ENCODE measurements around the gene HOXD3. TPM values are rescaled to one million over a fixed set of nuclear protein-coding genes. Genes with fewer than 3 reads are reported as not detected.

Gene HOXD3
- total RNA-seq, 2 experiments from 2014 or later: not detected

DNA sequence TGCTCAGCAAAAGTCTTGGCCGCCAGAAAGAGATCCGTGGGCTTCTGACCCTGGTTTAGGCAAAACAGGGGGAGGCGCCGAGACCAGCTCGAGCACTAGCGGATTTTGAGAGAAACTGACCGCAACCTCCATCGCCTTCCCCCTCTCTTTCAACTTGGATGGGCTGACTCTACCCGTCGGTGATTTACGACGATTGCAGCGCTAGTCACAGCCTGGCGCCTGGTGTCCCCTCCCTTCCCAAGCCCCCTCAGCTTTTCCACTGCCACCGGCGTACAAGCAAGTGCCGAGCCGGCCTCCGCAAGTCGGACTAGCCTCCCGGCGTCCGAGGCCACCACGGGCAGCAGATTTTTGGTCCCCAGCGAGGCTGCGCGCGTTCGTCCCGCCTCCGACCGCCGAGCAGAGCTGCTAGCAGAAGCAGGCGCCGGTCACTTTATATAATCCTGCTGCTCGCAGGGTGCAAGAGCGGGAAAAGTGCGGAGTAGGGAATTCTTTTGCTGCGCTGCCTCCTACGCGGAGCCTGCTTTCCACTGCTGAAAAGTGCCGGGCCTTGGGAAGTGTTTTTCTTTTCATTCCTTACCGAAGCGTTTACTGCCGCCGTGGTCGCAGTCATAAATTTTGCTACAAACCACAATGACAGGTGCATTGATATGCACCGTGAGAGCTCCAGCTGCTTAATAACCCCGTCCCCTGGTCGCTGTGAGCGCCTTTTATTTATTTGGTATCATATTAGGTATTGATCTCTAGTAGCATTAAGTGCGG is 7.7 kb downstream of the HOXD3 start:
- ChIA-PET POLR2A (no interaction called here), CTCF (no interaction called here)
- DNase-seq: no peak
- Mint-ChIP-seq H3K27me3 (peaks cover 76% of the 10 kb centered on the region), H3K4me1 (ENCODE audit: low read depth) (no peaks in the 10 kb centered on the region), H3K4me3 (no peak overlapping the region), H3K27ac (no peak overlapping the region), H3K36me3 (peaks cover 5% of the 10 kb centered on the region), H3K9me3 (no peaks in the 10 kb centered on the region)
- intact Hi-C loops (cut with micrococcal nuclease): loop anchor here (5.0 kb wide), 2 partner anchors 52 to 77 kb away; no protein-coding TSS in a partner anchor

DNA sequence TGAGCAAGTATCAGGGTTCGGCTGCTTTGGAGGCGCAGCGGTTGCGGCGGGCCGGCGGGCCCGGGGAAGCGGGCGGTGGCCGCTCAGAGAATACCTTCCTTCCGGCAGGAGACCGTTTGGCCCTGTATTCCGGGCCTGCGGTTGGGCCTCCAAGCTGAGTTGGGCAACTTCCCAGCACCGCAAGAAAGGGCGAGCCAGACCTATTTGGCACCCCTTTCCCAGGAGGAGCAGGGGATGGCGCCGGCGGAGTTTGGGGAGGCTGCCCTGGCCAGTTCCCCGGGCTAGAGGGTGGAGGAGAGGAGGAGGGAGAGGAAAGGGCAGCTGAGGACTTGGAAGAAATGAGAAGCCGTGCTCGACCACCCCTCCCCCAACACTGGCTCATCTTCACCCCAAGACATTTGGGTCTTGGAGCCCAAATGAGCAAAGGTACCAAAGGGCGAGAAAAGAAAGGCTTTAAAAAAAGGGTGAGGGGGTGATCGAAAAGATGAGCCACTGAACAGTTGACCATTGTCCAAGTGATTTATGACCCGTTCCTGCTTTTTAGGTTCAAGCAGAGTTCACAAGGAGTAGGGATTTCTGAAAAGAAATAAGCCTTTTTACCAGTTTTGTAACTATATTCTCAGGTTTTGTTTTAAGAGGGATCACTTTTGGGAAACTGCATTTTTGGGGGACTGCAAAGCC is 8.4 kb downstream of the HOXD3 start:
- Mint-ChIP-seq H3K9me3 (no peaks in the 10 kb centered on the region), H3K36me3 (peaks cover 5% of the 10 kb centered on the region), H3K27me3 (peaks cover 74% of the 10 kb centered on the region), H3K4me3 (no peak overlapping the region), H3K27ac (no peak overlapping the region), H3K4me1 (ENCODE audit: low read depth) (no peaks in the 10 kb centered on the region)
- POLR2A ChIA-PET: no interaction called here
- CTCF ChIA-PET: no interaction called here
- no peak for DNase-seq
- intact Hi-C loops (cut with micrococcal nuclease): no loop called here

DNA sequence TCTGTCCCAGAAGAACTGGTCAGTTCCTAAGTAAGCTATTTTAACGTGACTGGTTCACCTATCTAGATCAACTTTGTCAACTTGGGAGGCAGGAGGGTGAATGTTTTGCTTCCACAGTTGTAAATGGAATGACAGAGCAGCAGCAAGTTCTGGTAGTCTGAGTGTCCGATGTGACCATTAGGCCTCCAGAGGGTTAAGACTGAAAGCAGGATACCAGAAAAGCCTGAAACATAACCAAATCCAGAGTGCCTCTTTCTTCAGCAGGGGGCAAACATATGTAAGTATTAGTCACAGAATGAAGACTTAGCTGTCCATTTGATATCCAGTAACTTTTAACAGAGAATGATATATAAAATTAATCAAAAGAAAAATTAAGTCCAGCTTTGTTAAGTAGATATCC is 9.2 kb downstream of the HOXD3 start:
- Mint-ChIP-seq H3K27ac (no peak overlapping the region), H3K9me3 (no peaks in the 10 kb centered on the region), H3K36me3 (peaks cover 5% of the 10 kb centered on the region), H3K4me3 (no peak overlapping the region), H3K27me3 (peaks cover 71% of the 10 kb centered on the region), H3K4me1 (ENCODE audit: low read depth) (no peaks in the 10 kb centered on the region)
- DNase-seq: no peak
- intact Hi-C loops (cut with micrococcal nuclease): no loop called here
- POLR2A ChIA-PET: no interaction called here
- CTCF ChIA-PET: no interaction called here

DNA sequence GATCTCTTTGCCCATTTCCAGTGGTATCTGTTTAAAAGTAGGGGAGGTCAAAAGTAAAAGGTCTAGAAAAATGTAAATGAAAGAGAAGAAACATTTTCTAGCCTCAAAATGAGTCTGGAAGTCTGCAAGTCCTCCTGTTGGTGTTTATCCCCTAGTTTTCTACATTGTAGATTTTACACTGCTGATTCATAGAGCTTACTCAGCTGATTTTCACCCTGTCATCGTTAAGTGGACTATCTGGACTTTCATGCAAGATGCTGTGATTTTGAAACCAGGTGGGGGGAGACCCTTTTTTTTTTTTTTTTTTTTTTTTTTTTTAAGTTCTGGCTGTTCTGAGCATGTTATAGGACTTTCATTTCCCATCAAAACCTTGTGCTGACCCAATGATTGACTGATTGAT is 10.3 kb downstream of the HOXD3 start:
- DNase-seq: no peak
- POLR2A ChIA-PET: no interaction called here
- H3K27me3 Mint-ChIP-seq: peaks cover 68% of the 10 kb centered on the region
- intact Hi-C loops (cut with micrococcal nuclease): no loop called here
- no peaks in the 10 kb centered on the region for H3K9me3 Mint-ChIP-seq
- CTCF ChIA-PET: interaction anchor here (0.6 to 0.9 kb wide), 2 partner anchors 288 to 471 kb away, joined by 3 read pairs; no protein-coding TSS in a partner anchor
- no peak overlapping the region for H3K4me3 Mint-ChIP-seq
- peaks cover under 1% of the 10 kb centered on the region for H3K4me1 Mint-ChIP-seq (ENCODE audit: low read depth)
- no peak overlapping the region for H3K27ac Mint-ChIP-seq
- peaks cover 5% of the 10 kb centered on the region for H3K36me3 Mint-ChIP-seq

DNA sequence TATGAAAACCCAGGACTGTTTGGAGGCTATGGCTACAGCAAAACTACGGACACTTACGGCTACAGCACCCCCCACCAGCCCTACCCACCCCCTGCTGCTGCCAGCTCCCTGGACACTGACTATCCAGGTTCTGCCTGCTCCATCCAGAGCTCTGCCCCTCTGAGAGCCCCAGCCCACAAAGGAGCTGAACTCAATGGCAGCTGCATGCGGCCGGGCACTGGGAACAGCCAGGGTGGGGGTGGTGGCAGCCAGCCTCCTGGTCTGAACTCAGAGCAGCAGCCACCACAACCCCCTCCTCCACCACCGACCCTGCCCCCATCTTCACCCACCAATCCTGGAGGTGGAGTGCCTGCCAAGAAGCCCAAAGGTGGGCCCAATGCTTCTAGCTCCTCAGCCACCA is 12.1 kb downstream of the HOXD3 start:
- Mint-ChIP-seq H3K27ac (no peak overlapping the region), H3K4me1 (ENCODE audit: low read depth) (peaks cover 14% of the 10 kb centered on the region), H3K36me3 (peaks cover 8% of the 10 kb centered on the region), H3K9me3 (no peaks in the 10 kb centered on the region), H3K4me3 (no peak overlapping the region), H3K27me3 (peaks cover 68% of the 10 kb centered on the region)
- intact Hi-C loops (cut with micrococcal nuclease): no loop called here
- ChIA-PET CTCF (interaction anchor here (1.5 kb wide), 1 partner anchor 42 kb away, joined by 4 read pairs; no protein-coding TSS in a partner anchor), POLR2A (no interaction called here)
- DNase-seq: no peak

DNA sequence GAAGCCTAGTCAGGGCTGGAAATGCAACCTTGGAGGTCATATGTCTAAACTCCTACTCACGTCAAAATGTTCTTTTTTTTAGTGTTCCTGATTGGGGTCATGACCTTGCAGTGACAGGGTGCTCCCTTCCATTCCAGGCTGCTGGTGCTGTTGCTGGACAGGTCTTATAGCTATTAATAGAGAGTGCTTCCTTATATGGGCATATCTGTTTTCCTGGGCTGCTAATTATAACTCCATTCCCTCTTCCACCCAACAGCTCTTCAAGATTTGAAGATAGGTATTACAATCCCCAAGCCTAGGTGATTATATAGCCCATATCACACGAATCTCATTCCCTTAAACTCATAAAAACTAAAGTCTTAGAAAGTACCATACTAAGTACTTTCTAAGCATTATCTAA is 12.6 kb downstream of the HOXD3 start:
- Mint-ChIP-seq H3K4me3 (no peak overlapping the region), H3K4me1 (ENCODE audit: low read depth) (peaks cover 17% of the 10 kb centered on the region), H3K9me3 (no peaks in the 10 kb centered on the region), H3K27ac (no peak overlapping the region), H3K36me3 (peaks cover 8% of the 10 kb centered on the region), H3K27me3 (peaks cover 67% of the 10 kb centered on the region)
- POLR2A ChIA-PET: no interaction called here
- CTCF ChIA-PET: interaction anchor here (1.5 kb wide), 1 partner anchor 43 kb away, joined by 4 read pairs; no protein-coding TSS in a partner anchor
- no peak for DNase-seq
- intact Hi-C loops (cut with micrococcal nuclease): loop anchor here (5.0 kb wide), 1 partner anchor 42 kb away; the partner anchor contains the start of gene HOXD8

DNA sequence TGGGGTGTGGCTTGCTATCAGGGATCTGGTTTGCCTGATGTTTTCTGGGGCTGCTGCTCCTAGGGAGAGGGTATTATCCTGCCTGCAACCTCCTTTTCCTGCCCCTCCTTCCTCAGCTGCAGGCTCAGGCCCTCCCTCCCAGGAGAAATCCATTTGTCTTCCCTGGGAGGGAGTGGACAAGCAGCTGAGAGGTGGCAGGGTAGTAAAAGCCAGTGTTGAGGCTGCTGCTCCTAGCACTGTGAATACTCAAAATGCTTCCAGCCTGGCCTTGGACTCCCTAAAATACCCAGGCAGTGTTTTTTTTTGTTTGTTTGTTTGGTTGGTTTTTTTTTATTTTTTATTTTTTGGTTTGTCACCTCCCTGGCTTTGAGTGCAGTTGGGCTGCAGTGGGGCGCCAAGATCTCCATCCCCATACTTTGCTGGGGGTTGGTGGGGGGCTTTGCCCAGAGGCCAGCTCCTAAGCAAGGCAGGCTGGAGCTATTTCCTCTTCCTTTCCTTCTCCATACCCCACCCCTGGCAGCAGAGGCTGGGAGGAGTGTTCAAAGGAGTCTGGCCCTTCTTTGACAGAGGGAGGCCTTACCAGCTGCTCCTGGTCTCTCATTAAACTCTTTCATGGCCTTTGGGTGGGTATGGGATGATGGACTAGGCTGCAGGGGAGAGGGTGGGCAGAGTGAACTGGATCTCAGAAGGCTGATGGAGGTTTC is 13.6 kb downstream of the HOXD3 start:
- Mint-ChIP-seq H3K4me1 (ENCODE audit: low read depth) (peaks cover 20% of the 10 kb centered on the region), H3K27ac (no peak overlapping the region), H3K36me3 (peaks cover 8% of the 10 kb centered on the region), H3K4me3 (no peak overlapping the region), H3K27me3 (peaks cover 68% of the 10 kb centered on the region), H3K9me3 (no peaks in the 10 kb centered on the region)
- intact Hi-C loops (cut with micrococcal nuclease): loop anchor here (5.0 kb wide), 1 partner anchor 43 kb away; the partner anchor contains the start of gene HOXD8
- CTCF ChIA-PET: no interaction called here
- DNase-seq: no peak
- POLR2A ChIA-PET: no interaction called here

DNA sequence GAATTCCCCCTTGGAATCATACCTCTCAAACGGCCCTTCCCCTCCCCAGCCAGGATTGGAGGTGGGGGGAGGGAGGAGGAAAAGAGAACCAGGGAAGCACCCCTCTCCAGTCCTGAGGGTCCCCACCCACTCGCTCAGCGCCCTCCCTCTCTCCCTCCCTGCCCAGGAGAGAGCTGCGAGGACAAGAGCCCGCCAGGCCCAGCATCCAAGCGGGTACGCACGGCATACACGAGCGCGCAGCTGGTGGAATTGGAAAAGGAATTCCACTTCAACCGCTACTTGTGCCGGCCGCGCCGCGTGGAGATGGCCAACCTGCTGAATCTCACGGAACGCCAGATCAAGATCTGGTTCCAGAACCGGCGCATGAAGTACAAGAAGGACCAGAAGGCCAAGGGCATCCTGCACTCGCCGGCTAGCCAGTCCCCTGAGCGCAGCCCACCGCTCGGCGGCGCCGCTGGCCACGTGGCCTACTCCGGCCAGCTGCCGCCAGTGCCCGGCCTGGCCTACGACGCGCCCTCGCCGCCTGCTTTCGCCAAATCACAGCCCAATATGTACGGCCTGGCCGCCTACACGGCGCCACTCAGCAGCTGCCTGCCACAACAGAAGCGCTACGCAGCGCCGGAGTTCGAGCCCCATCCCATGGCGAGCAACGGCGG is 14.4 kb downstream of the HOXD3 start:
- intact Hi-C loops (cut with micrococcal nuclease): loop anchor here (5.0 kb wide), 1 partner anchor 44 kb away; the partner anchor contains the start of gene HOXD8
- H3K27me3 Mint-ChIP-seq: peaks cover 70% of the 10 kb centered on the region
- ChIA-PET CTCF (no interaction called here), POLR2A (no interaction called here)
- peaks cover 7% of the 10 kb centered on the region for H3K36me3 Mint-ChIP-seq
- H3K4me3 Mint-ChIP-seq: no peak overlapping the region
- H3K4me1 Mint-ChIP-seq (ENCODE audit: low read depth): peaks cover 20% of the 10 kb centered on the region
- H3K27ac Mint-ChIP-seq: no peak overlapping the region
- no peaks in the 10 kb centered on the region for H3K9me3 Mint-ChIP-seq
- DNase-seq: no peak

DNA sequence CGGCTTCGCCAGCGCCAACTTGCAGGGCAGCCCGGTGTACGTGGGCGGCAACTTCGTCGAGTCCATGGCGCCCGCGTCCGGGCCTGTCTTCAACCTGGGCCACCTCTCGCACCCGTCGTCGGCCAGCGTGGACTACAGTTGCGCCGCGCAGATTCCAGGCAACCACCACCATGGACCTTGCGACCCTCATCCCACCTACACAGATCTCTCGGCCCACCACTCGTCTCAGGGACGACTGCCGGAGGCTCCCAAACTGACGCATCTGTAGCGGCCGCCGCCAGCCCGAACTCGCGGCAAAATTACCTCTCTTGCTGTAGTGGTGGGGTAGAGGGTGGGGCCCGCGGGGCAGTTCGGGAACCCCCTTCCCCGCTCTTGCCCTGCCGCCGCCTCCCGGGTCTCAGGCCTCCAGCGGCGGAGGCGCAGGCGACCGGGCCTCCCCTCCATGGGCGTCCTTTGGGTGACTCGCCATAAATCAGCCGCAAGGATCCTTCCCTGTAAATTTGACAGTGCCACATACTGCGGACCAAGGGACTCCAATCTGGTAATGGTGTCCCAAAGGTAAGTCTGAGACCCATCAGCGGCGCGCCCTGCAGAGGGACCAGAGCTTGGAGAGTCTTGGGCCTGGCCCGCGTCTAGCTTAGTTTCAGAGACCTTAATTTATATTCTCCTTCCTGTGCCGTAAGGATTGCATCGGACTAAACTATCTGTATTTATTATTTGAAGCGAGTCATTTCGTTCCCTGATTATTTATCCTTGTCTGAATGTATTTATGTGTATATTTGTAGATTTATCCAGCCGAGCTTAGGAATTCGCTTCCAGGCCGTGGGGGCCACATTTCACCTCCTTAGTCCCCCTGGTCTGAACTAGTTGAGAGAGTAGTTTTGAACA is 15.1 kb downstream of the HOXD3 start:
- ChIA-PET POLR2A (no interaction called here), CTCF (no interaction called here)
- intact Hi-C loops (cut with micrococcal nuclease): loop anchor here (5.0 kb wide), 1 partner anchor 45 kb away; the partner anchor contains the start of gene HOXD8
- Mint-ChIP-seq H3K4me3 (no peak overlapping the region), H3K9me3 (no peaks in the 10 kb centered on the region), H3K36me3 (peaks cover 7% of the 10 kb centered on the region), H3K27me3 (peaks cover 69% of the 10 kb centered on the region), H3K4me1 (ENCODE audit: low read depth) (peaks cover 22% of the 10 kb centered on the region), H3K27ac (no peak overlapping the region)
- DNase-seq: no peak

DNA sequence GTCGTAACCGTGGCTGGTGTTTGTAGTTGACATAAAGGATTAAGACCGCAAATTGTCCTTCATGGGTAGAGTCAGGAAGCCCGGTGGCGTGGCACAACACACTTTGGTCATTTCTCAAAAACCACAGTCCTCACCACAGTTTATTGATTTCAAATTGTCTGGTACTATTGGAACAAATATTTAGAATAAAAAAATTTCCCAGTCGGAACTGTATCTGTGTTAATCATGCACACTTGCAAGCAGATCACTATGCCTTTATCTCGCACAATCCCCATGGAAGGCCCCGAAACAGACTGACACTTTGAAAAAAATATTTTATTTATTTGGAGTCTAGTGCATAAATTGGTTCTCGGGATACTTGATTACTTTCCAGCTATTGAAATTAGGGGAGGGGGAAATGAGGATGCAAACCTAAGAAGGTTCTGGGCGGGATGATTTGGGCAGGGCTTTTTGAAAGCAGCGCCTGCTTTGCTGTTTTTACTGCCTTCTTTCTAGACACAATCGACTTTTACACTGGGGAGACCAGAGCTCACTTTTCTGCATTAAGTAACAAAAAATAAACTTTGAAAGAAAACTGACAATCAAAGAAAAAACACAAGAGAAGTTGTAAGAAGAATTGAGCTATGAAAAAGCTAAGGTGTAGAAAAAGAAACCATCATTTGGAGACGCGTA is 15.9 kb downstream of the HOXD3 start:
- ChIA-PET CTCF (interaction anchor here (1.5 kb wide), 1 partner anchor 75 kb away, joined by 4 read pairs; no protein-coding TSS in a partner anchor), POLR2A (no interaction called here)
- H3K4me3 Mint-ChIP-seq: no peak overlapping the region
- no peaks in the 10 kb centered on the region for H3K9me3 Mint-ChIP-seq
- H3K4me1 Mint-ChIP-seq (ENCODE audit: low read depth): peaks cover 23% of the 10 kb centered on the region
- H3K27ac Mint-ChIP-seq: no peak overlapping the region
- DNase-seq: no peak
- H3K36me3 Mint-ChIP-seq: peaks cover 7% of the 10 kb centered on the region
- H3K27me3 Mint-ChIP-seq: peaks cover 68% of the 10 kb centered on the region
- intact Hi-C loops (cut with micrococcal nuclease): loop anchor here (5.0 kb wide), 1 partner anchor 46 kb away; the partner anchor contains the start of gene HOXD8
